ENCODE results near the gene USP8. TPM values are rescaled to one million over a fixed set of nuclear protein-coding genes. Genes with fewer than 3 reads are reported as not detected.
A peak's percentile ranks its signal among the peaks of the same experiment; 100 is the strongest.

USP8 gene
- total and polyA plus RNA-seq, 10 of the 15 experiments (the other 5 are each of a cell fraction or from before 2014, with no cell fraction given) = 25.2 to 51.7 (median 36.1) TPM

- peak; percentile 60; the same call in 1 of the 2 replicates for TF ChIP-seq ATF3 (IDR thresholded peaks at IDR 0.05; ENCODE audit: borderline replicate concordance, extremely low read depth, low read depth, low read length)
- peak; percentile 67 for TF ChIP-seq PML (IDR thresholded peaks at IDR 0.05; ENCODE audit: low read length)
- TF ChIP-seq IKZF1 (conservative IDR thresholded peaks at IDR 0.05) = peak; percentile 85
- no peak for TF ChIP-seq E2F8 (IDR thresholded peaks at IDR 0.05; ENCODE audit: low read depth, partially characterized antibody)
- peak; percentile 9; the same call in 1 of the 2 replicates for TF ChIP-seq JUNB (IDR thresholded peaks at IDR 0.05)
- TF ChIP-seq SRF (IDR thresholded peaks at IDR 0.05; ENCODE audit: low read depth in 2 of 2, low read length in 2 of 2) = peak in 1 of 2 experiments; percentile 54; a peak in 1 of 4 replicates
- TF ChIP-seq CUX1 (IDR thresholded peaks at IDR 0.05; ENCODE audit: insufficient replicate concordance, low read depth, low read length) = no peak
- TF ChIP-seq TCF7 (IDR thresholded peaks at IDR 0.05; ENCODE audit: borderline replicate concordance) = no peak
- no peak for TF ChIP-seq BCL11A (IDR thresholded peaks at IDR 0.05; ENCODE audit: low read depth, low read length)
- TF ChIP-seq NBN (IDR thresholded peaks at IDR 0.05) = peak; percentile 73; the same call in 1 of the 2 replicates
- TF ChIP-seq FOXM1 (IDR thresholded peaks at IDR 0.05; ENCODE audit: low read depth, low read length) = no peak
- peak; percentile 81 for TF ChIP-seq ZNF687 (IDR thresholded peaks at IDR 0.05)
- no peak for TF ChIP-seq HDAC2 (IDR thresholded peaks at IDR 0.05)
- TF ChIP-seq PKNOX1 (IDR thresholded peaks at IDR 0.05) = 0 out of 2 replicates have a peak, but pooled peaks have one; percentile 14
- peak; percentile 13 for TF ChIP-seq RELA (IDR thresholded peaks at IDR 0.05; ENCODE audit: borderline replicate concordance, partially characterized antibody)
Observed at GRCh38 chr15:50424066-50424890, at the start of gene USP8 (continued).

All from GM12878 (cell line).